Dedifferentiated amniotic fluid mesenchymal stem cell (primary cell): Measurements from ENCODE around the gene LRP4.
"Not testable (repeated sequence)": the region's sequence is repeated elsewhere in the genome, so short reads cannot be mapped to it uniquely, and the experiment has no call there.

ENCODE experiments used
- DNase-seq: peaks from one replicate; pipeline ENCODE4 v3.0.0-alpha.2; 2016; ENCODE audit errors: extremely low spot score

Gene LRP4

GRCh38 chr11:46918083-46918787 lies at the start of gene LRP4:
LRP4 (minus strand) TSS chr11:46918550; CDS start chr11:46918379, 171 bp downstream.
- no peak for DNase-seq

GRCh38 chr11:46967962-46968361 lies 49.6 kb upstream of the LRP4 start:
- DNase-seq, result no peak

- DNase-seq, result no peak
Measured at GRCh38 chr11:46966773-46967172, 48.4 kb upstream of the LRP4 start.

DNA sequence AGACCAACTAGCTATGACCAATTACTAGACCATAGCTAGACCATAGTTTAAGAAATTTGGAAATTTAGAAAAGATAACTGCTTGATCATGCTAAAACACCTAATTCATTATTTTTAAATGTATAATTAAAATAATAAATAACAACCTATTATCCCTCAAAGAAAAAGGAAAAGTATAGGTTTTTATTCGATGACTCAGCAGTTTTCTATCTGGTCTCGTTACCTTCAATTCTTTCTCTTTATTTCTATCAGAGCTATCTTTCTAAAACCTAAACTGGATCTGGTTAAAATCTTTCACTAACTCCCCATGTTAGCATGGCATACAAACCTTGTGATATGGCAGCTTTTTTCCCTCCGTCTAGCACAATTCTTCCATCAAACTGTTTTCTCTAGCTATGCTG lies 45.5 kb upstream of the LRP4 start:
- no peak for DNase-seq

DNA sequence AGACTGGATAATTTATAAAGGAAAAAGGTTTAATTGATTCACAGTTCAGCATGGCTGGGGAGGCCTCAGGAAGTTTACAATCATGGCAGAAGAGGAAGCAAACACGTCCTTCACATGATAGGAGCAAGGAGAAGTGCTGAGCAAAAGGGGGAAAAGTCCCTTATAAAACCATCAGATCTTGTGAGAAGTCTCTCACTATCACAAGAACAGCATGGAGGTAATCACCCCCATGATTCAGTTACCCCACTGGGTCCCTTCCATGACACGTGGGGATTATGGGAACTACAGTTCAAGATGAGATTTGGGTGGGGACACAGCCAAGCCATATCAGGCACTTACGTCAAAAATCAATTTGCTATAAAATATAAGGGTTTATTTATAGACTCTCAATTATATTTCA lies 43.5 kb upstream of the LRP4 start:
- DNase-seq, result not testable (repeated sequence)

DNA sequence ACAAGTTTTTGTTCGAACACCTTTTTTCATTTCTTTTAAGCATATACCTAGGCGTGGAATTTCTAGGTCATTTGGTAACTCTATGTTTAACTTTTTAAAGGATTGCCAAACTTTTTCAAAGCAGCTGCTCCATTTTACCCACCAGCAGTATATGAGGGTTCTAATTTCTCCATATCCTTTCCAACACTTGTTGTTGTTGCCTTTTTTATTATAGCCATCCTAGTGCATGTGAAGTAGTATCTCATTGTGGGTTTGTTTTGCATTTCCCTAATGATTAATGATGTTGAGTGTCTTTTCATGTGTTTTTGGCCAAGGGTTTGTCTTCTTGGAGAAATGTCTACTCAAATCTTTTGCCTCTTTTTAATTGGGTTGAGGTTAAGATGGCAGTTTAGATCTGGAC lies 42.7 kb upstream of the LRP4 start:
- DNase-seq, result no peak

GRCh38 chr11:46958777-46959176 lies 40.4 kb upstream of the LRP4 start:
- DNase-seq, result no peak

- no peak for DNase-seq
Measured at GRCh38 chr11:46953093-46953492, 34.7 kb upstream of the LRP4 start.

DNA sequence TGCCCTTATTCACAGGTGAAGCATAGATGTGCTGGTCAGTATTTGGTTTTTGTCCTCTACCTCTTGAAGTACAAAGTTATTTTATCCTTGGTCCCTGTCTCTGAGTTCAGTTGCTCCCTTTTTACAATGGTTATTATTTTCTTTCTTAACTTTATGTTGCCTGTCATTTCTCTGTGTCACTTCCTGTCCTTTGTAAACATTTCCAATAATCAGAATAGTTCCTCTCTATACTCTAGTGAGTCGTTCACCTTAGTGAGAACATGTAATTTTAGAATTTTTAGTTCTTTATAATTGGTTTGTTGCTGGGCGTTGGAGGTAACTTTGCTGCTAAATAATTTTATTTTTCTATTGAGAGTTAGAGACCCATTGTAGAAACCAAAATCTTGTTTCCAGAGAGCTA lies 34.2 kb upstream of the LRP4 start:
- no peak for DNase-seq

GRCh38 chr11:46951864-46952263 lies 33.5 kb upstream of the LRP4 start:
- DNase-seq, result no peak

- no peak for DNase-seq
Measured at GRCh38 chr11:46949297-46949696, 30.9 kb upstream of the LRP4 start.

DNA sequence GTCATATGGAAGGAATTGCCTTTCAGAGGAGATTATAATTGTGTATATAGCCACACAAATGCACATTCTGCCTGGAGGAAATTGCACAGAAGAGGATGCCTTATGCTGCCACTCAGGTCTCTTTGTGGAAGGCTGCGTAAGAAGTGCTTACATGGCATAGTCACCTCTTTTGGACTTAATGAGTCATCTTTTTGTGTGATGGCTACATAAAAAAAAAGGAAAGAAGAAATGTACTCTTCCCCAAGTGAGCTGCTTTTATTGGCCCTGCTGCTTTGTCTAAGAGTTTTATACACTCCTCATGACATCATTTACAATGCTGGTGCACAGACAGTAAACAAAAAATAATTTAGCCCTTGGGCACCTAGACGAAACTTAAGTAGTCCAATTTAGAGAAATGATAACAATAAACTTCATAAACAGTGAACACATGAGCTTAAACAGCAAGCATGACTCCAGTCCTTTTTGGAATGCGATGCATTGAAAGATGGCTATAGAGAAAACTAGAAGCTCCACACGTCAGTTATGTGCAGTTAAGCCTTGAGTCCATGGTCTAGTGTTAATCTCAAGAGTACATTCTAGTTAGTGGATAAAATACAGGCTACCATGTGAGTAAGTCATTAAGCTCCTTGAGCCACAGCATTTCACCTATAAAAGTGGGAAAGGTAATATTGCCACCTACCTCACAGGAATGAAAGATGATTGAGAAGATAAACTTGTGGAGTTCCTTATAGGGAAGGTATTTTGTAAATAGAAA lies 30.2 kb upstream of the LRP4 start:
- DNase-seq, result peak; percentile 74

DNA sequence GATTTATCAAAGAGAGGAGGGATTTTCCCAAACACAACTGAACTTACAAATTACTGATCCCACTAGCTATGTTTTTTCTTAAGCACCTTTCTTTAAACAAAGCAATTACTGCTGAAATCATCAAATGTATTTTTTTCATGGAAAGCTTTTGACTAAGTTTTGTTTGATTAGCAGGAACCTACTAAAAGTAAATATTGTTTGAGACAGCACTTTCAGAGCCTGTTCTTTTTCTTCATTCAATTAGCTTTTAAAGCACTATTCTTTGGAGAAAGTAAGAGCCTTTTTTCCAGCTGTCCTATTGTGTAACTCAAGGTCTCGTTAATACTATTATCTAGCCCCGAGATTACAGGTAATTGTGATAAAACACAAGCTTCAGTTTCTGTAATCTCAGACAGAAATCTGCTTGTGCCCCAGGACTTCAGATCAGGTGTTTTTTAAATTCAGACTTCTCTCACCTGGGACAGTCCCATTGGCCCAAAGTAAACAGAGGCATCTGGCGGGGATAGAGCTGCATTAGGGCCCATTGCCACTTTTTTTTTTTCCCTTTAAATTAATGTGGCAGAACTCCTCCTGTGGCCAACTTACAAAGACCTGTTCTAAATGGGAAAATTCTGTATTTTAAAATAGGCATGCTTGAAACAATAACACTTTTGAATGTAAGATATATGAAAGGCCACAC lies 29.2 kb upstream of the LRP4 start:
- no peak for DNase-seq

GRCh38 chr11:46944356-46945075 lies 26.2 kb upstream of the LRP4 start:
- no peak for DNase-seq

GRCh38 chr11:46942172-46942571 lies 23.8 kb upstream of the LRP4 start:
- no peak for DNase-seq

- DNase-seq, result peak; percentile 92
Measured at GRCh38 chr11:46936138-46937110, 18.1 kb upstream of the LRP4 start, which contains the start of gene CSTPP1. CSTPP1 (plus strand) TSS chr11:46936761; CDS start chr11:46936806, 45 bp downstream.

DNA sequence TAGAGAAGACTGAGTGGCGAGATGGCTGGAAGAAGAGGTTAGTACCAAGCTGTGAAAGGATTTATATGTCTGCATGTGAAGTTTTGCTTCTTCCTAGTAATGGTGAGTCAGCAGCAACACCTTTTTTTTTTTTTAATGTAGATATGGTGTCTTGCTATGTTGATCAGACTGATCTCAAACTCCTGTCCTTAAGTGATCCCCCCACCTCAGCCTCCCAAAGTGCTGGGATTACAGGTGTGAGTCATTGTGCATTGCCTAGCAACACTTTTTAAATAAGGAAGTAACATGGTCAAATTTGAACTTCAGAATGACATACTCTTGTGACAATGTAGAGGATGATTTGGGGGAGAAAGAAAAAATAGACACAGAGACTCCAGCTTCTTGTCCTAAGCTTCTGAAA lies 11.7 kb upstream of the LRP4 start:
- DNase-seq, result no peak

GRCh38 chr11:46928701-46929100 lies 10.4 kb upstream of the LRP4 start:
- not testable (repeated sequence) for DNase-seq

DNA sequence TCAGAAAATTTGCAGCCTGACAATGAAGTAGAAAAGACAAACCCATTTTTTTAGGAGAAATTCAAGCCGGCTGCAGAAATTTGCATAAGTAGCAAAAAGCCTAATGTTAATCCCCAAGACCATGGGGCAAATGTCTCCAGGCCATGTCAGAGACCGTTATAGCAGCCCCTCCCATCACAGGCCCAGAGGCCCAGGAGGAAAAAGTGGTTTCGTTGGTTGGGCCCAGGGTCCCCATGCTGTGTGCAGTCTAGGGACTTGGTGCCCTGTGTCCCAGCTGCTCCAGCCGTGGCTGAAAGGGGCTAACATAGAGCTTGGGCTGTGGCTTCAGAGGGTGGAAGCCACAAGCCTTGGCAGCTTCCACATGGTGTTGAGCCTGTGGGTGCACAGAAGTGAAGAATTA lies 9.6 kb upstream of the LRP4 start:
- DNase-seq, result not testable (repeated sequence)

DNA sequence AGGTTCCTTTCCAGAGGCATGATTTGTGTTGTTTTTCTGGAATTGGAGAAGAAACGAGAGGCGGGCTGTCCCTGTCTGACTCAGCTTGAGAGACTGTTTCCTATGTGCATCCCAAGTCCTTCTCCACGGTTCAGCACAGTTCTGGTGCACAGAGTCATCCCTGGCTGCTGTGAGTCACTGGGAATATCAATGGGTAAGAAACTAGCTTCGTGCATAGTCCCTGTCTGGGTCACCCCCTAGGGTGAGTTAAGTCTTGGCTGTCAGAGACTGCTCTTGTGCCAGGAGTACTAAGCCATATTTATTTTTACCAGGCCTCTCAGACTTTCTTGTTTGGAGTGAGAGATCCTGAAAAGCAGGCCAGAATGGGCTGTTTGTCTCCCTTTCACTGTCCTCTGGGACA lies 2.4 kb upstream of the LRP4 start:
- peak; percentile 95 for DNase-seq
